ENCODE data around the gene PLXDC2.

DNA sequence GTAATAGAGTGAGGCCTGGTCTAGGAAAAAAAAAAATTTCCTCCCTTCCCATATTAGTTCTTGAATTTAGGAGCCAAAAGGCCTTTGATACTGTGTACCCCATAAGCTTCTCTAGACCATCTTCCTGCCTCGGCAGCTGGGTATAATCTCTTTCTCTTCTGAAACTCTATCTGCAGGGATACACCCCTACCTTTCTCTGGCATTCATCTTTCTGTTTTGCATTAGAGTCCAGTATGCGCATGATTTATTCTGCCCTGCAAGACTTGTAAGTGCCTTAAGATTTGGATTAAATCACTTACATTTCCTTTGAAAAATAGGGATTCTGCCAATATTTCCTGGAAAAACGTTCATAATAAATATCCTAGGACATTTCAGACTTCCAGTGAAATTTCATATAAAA is 431.2 kb downstream of the PLXDC2 start:
- TF ChIP-seq CTCF (conservative IDR thresholded peaks at IDR 0.05; ENCODE audit: low read depth in 2 of 2) (no peak), POLR2AphosphoS5 (IDR thresholded peaks at IDR 0.05; ENCODE audit: low read depth) (no peak), REST (IDR thresholded peaks at IDR 0.05; ENCODE audit: unreplicated experiment) (no peak), EZH2phosphoT487 (IDR thresholded peaks at IDR 0.05; ENCODE audit: unreplicated experiment) (no peak), EZH2 (IDR thresholded peaks at IDR 0.05; ENCODE audit: low read depth, unreplicated experiment) (no peak), JUNB (IDR thresholded peaks at IDR 0.05; ENCODE audit: unreplicated experiment) (no peak), ZNF331 (CRISPR knock-in tag; IDR thresholded peaks at IDR 0.05; ENCODE audit: low read depth) (no peak), CREB1 (CRISPR knock-in tag; IDR thresholded peaks at IDR 0.05; ENCODE audit: low read depth) (no peak), STAT1 (IDR thresholded peaks at IDR 0.05; ENCODE audit: unreplicated experiment) (no peak), ETS1 (IDR thresholded peaks at IDR 0.05) (no peak)
